Measurements from ENCODE around the gene LRRC36. TPM values are rescaled to one million over a fixed set of nuclear protein-coding genes. Genes with fewer than 3 reads are reported as not detected.

LRRC36 gene
- total and polyA plus RNA-seq, 10 of the 15 experiments (the other 5 are each of a cell fraction or from before 2014, with no cell fraction given): 0.45 to 2.0 (median 0.75) TPM; not detected in 1

DNA sequence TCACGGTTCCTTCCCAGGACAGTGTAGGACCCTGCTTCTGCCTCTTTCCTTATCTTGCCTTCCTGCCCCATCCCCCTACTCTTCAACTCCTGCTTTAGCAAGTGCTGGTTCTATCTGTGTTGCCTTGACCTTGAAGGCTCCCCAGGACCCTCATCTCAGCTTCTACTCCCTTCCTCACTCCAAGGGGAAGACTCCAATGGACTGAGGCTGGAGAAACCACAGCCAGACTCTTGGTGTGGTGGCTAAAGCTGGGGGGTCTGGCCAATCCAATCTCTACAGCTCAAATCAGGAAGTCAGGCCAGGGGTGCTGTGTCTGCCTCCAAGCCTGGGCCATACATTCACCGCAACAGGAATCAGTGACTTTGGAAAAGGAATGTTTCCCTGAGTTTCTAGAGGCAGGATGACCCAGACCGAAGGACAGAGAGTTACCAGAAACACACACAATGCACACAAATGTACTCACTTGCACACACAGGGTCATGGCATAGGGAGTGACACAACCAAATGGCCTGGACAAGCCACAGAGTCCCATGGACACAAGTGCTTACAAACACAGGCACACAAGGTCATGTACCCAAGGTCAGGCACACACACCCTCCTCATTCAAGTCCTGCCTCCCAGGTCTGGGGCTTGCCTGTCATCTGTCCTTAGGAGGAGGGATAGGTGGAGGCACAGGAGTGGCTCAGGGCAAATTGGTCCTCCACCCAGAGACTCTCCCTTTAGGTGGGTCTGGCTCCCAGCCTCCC is 102.6 kb downstream of the LRRC36 start:
- Histone ChIP-seq H3K9ac (ENCODE audit: control insufficient read depth, insufficient read depth, low read length) (no peak overlapping the region), H3K9me3 (replicated peaks; ENCODE audit: control insufficient read depth, insufficient read depth, low read length) (no peaks in the 10 kb centered on the region), H3K79me2 (ENCODE audit: control insufficient read depth, insufficient read depth, low read length) (no peaks in the 10 kb centered on the region), H3K4me1 (ENCODE audit: control insufficient read depth, insufficient read depth, low read length) (peaks cover 4% of the 10 kb centered on the region; the same call in 1 of the 2 replicates), H3K4me3 (no peak overlapping the region), H2AFZ (ENCODE audit: control insufficient read depth, low read depth, low read length) (no peak overlapping the region), H3K4me2 (ENCODE audit: control insufficient read depth, insufficient read depth) (no peak overlapping the region), H3K27me3 (replicated peaks in 1 of 2; ENCODE audit: control insufficient read depth in 2 of 2, insufficient read depth in 2 of 2, low read length in 1 of 2) (peaks cover 12 to 14% of the 10 kb centered on the region in 2 experiments), H4K20me1 (ENCODE audit: control insufficient read depth, insufficient read depth) (no peaks in the 10 kb centered on the region), H3K27ac (ENCODE audit: control insufficient read depth, insufficient read depth) (no peak overlapping the region), H3K36me3 (ENCODE audit: control insufficient read depth in 2 of 2, insufficient read depth in 2 of 2, low read length in 1 of 2) (no peaks in the 10 kb centered on the region)
- TF ChIP-seq ZNF622 (IDR thresholded peaks at IDR 0.05) (no peak), WRNIP1 (IDR thresholded peaks at IDR 0.05; ENCODE audit: borderline replicate concordance, low read depth, low read length) (no peak)
- no TSS peak for BruUV-seq (replicated peaks)
- POLR2A ChIA-PET: no interaction called here
- ATAC-seq: no peak
- RAD21 ChIA-PET (ENCODE audit: unreplicated experiment): interaction anchor here (1.4 to 3.1 kb wide), 5 partner anchors 18 to 103 kb away, joined by 3 to 31 read pairs (median 7); no protein-coding TSS in a partner anchor
- no peak for DNase-seq (ENCODE audit: low read depth, low spot score)
- in situ Hi-C loops (cut with MboI) (no loop called here), intact Hi-C loops (cut with micrococcal nuclease; ENCODE audit: unreplicated experiment) (no loop called here)
- CTCF ChIA-PET: interaction anchor here (0.6 to 5.6 kb wide), 15 partner anchors 9 to 347 kb away, joined by 3 to 84 read pairs (median 4); partner anchors contain the start of genes CARMIL2 and ZDHHC1
- FAIRE-seq: no peak
- 81% methylated on average over 3 of the region's 3 CpGs for WGBS (ENCODE audit: insufficient coverage, insufficient replicate concordance, low lambda C conversion rate, missing lambda C conversion rate)
- SMC1A ChIA-PET (ENCODE audit: uncharacterized antibody, unreplicated experiment): interaction anchor here (1.5 to 2.8 kb wide), 5 partner anchors 17 to 60 kb away, joined by 3 to 19 read pairs (median 4); no protein-coding TSS in a partner anchor

DNA sequence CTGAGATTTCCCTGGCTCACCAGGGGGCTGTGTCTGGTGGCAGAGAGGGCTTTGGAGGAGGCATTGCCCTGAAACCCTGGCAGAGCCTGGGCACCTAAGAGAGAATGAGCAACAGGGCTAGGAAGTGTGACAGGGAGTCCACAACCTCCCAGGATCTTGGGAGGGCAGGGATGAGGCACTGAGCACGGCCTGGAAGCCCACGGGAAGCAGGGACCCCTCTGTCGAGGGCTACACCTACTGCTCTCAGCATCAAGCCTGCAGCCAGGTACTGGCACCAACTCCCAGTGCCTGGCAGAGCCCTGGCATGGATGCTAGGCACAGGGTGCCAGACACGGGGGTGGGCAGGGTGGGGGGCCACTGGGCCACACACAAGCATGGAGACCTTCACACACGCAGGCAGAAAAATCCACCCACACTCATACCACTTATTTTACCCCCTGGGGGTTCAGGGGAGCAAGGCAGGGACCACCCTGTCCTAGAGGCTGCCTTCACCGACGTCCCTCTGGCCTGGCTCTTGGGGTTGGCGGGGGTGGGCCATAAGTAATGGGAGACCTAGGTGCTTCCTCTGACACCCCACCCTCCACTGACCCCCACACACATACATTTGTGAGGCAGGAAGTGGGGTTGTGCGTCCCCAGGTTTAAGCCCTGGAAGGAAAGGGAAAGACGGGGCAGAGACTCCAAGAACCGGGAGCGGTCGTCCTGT is 103.3 kb downstream of the LRRC36 start:
- no peaks in the 10 kb centered on the region for H4K20me1 ChIP-seq (ENCODE audit: control insufficient read depth, insufficient read depth)
- no peak overlapping the region for H3K27ac ChIP-seq (ENCODE audit: control insufficient read depth, insufficient read depth)
- intact Hi-C loops (cut with micrococcal nuclease; ENCODE audit: unreplicated experiment): no loop called here
- in situ Hi-C loops (cut with MboI): no loop called here
- POLR2A ChIA-PET: no interaction called here
- SMC1A ChIA-PET (ENCODE audit: uncharacterized antibody, unreplicated experiment): no interaction called here
- H2AFZ ChIP-seq (ENCODE audit: control insufficient read depth, low read depth, low read length): no peak overlapping the region
- H3K4me1 ChIP-seq (ENCODE audit: control insufficient read depth, insufficient read depth, low read length): peaks cover 4% of the 10 kb centered on the region; the same call in 1 of the 2 replicates
- ATAC-seq: no peak
- H3K9ac ChIP-seq (ENCODE audit: control insufficient read depth, insufficient read depth, low read length): no peak overlapping the region
- no peaks in the 10 kb centered on the region for H3K9me3 ChIP-seq (replicated peaks; ENCODE audit: control insufficient read depth, insufficient read depth, low read length)
- FAIRE-seq: no peak
- CTCF ChIA-PET: interaction anchor here (1.7 to 3.5 kb wide), 3 partner anchors 16 to 90 kb away, joined by 3 to 81 read pairs (median 13); no protein-coding TSS in a partner anchor
- no TSS peak for BruUV-seq (replicated peaks)
- H3K27me3 ChIP-seq (replicated peaks in 1 of 2; ENCODE audit: control insufficient read depth in 2 of 2, insufficient read depth in 2 of 2, low read length in 1 of 2): peaks cover 12 to 14% of the 10 kb centered on the region in 2 experiments
- 11% methylated on average over 13 of the region's 13 CpGs for WGBS (ENCODE audit: insufficient coverage, insufficient replicate concordance, low lambda C conversion rate, missing lambda C conversion rate)
- H3K4me2 ChIP-seq (ENCODE audit: control insufficient read depth, insufficient read depth): peak overlapping the region; percentile 50; the same call in 1 of the 2 replicates
- no peaks in the 10 kb centered on the region for H3K36me3 ChIP-seq (ENCODE audit: control insufficient read depth in 2 of 2, insufficient read depth in 2 of 2, low read length in 1 of 2)
- no peaks in the 10 kb centered on the region for H3K79me2 ChIP-seq (ENCODE audit: control insufficient read depth, insufficient read depth, low read length)
- peak overlapping the region; percentile 42; the same call in 1 of the 2 replicates for H3K4me3 ChIP-seq
- RAD21 ChIA-PET (ENCODE audit: unreplicated experiment): interaction anchor here (2.0 kb wide), 1 partner anchor 18 kb away, joined by 18 read pairs; no protein-coding TSS in a partner anchor
- no peak for DNase-seq (ENCODE audit: low read depth, low spot score)
- TF ChIP-seq ZNF207 (IDR thresholded peaks at IDR 0.05; ENCODE audit: borderline replicate concordance): no peak
- no peak for TF ChIP-seq ZNF274 (IDR thresholded peaks at IDR 0.05; ENCODE audit: insufficient read depth, insufficient read length)
- TF ChIP-seq POLR2AphosphoS2 (IDR thresholded peaks at IDR 0.05; ENCODE audit: low read depth, low read length): no peak
- TF ChIP-seq TAF1 (IDR thresholded peaks at IDR 0.05; ENCODE audit: borderline replicate concordance, low read depth, low read length): no peak
- TF ChIP-seq RAD21 (IDR thresholded peaks at IDR 0.05; ENCODE audit: insufficient read depth, low read depth, low read length): no peak
- TF ChIP-seq TBL1XR1 (IDR thresholded peaks at IDR 0.05; ENCODE audit: low read depth, low read length): no peak
- TF ChIP-seq BHLHE40 (IDR thresholded peaks at IDR 0.05; ENCODE audit: borderline replicate concordance in 1 of 2, low read depth in 2 of 2, low read length in 1 of 2): no peak
- no peak for TF ChIP-seq ESRRA (IDR thresholded peaks at IDR 0.05; ENCODE audit: low read length)
